ENCODE data around the gene WDR90.

- TF ChIP-seq CTCF (IDR thresholded peaks at IDR 0.05) (no peak), EZH2phosphoT487 (IDR thresholded peaks at IDR 0.05) (no peak)
These were observed 30.0 kb downstream of the WDR90 start for GRCh38 chr16:678858-679813.
